Measurements from ENCODE around the gene CHRNA3.
A peak's percentile ranks its signal among the peaks of the same experiment; 100 is the strongest.
"Not testable (repeated sequence)": the region's sequence is repeated elsewhere in the genome, so short reads cannot be mapped to it uniquely, and the experiment has no call there.

CHRNA3 gene

DNA sequence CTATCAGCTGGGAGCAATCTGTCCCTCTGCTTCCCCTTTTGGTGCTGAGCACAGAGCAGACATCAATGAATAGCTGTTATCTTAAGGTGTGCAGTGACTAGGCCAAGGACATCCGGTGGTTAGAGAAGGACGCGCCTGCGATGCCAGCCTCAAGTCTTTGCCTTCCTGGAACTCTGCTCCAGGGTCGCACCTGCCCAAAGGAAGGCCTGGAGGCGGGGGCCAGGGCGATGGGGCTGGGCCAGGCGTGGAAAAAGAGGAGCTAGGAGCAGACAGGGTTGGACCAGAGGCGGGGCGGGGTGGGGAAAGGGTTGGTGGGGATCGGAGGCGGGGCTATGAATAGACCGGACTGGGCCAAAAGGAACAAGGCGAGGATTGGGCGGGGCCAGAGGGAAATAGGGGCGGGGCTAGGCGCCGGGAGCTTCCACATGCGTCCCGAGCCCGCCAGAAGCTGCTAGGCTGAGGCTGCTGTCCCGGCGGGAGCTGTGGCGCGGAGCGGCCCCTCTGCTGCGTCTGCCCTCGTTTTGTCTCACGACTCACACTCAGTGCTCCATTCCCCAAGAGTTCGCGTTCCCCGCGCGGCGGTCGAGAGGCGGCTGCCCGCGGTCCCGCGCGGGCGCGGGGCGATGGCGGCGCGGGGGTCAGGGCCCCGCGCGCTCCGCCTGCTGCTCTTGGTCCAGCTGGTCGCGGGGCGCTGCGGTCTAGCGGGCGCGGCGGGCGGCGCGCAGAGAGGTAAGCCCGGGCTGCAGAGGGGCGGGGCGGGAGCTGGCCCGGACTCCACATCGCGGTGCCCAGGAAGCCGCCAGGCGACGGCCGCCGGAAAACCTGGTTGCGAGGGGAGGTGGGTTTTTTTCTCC lies 55.5 kb downstream of the CHRNA3 start, which contains the start of gene CHRNA5:
Gene CHRNA5 (plus strand): TSS at position 424 of the 854 bp plus-strand sequence. CDS start 200 bp downstream, at position 624.
- peak; percentile 66 for DNase-seq (ENCODE audit: extremely low read depth, low read depth)
- TF ChIP-seq CTCF (IDR thresholded peaks at IDR 0.05; ENCODE audit: low read depth, low read length, missing control alignments) = no peak
- peak within 1 kb of the TSS; percentile 81 for H3K4me3 ChIP-seq (replicated peaks; ENCODE audit: low read depth, low read length)

GRCh38 chr15:78564743-78565096 lies 56.1 kb downstream of the CHRNA3 start:
- peak overlapping the region; percentile 81 for H3K4me3 ChIP-seq (replicated peaks; ENCODE audit: low read depth, low read length)

GRCh38 chr15:78563092-78563491 lies 57.7 kb downstream of the CHRNA3 start:
- DNase-seq (ENCODE audit: extremely low read depth, low read depth) = no peak
- no peak for TF ChIP-seq CTCF (IDR thresholded peaks at IDR 0.05; ENCODE audit: low read depth, low read length, missing control alignments)
- H3K4me3 ChIP-seq (replicated peaks; ENCODE audit: low read depth, low read length) = no peak overlapping the region

More at GRCh38 chr15:78564743-78565096, 56.1 kb downstream of the CHRNA3 start:
- TF ChIP-seq CTCF (IDR thresholded peaks at IDR 0.05; ENCODE audit: low read depth, low read length, missing control alignments) = no peak
- DNase-seq (ENCODE audit: extremely low read depth, low read depth) = no peak

GRCh38 chr15:78561490-78561889 lies 59.3 kb downstream of the CHRNA3 start:
- no peak for TF ChIP-seq CTCF (IDR thresholded peaks at IDR 0.05; ENCODE audit: low read depth, low read length, missing control alignments)
- DNase-seq (ENCODE audit: extremely low read depth, low read depth) = no peak
- H3K4me3 ChIP-seq (replicated peaks; ENCODE audit: low read depth, low read length) = no peak overlapping the region

DNA sequence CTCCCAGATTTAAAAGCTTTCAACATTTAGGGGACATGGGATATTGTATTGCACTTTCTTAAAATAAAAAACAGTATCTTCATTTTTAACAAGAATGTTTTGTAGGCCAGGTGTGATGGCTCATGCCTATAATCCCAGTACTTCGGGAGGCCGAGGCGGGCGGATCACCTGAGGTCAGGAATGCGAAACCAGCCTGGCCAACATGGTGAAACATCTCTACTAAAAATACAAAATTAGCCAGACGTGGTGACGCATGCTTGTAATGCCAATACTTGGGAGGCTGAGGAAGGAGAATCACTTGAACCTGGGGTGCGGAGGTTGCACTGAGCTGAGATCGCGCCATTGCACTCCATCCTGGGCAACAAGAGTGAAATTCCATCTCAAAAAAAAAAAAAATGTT lies 60.6 kb downstream of the CHRNA3 start:
- DNase-seq (ENCODE audit: extremely low read depth, low read depth); H3K4me3 ChIP-seq (replicated peaks; ENCODE audit: low read depth, low read length): not testable (repeated sequence)

GRCh38 chr15:78552597-78552996 lies 68.2 kb downstream of the CHRNA3 start:
- no peak for DNase-seq (ENCODE audit: extremely low read depth, low read depth)
- H3K4me3 ChIP-seq (replicated peaks; ENCODE audit: low read depth, low read length) = no peak overlapping the region
- no peak for TF ChIP-seq CTCF (IDR thresholded peaks at IDR 0.05; ENCODE audit: low read depth, low read length, missing control alignments)

- no peak for DNase-seq (ENCODE audit: extremely low read depth, low read depth)
- H3K4me3 ChIP-seq (replicated peaks; ENCODE audit: low read depth, low read length) = no peak overlapping the region
- TF ChIP-seq CTCF (IDR thresholded peaks at IDR 0.05; ENCODE audit: low read depth, low read length, missing control alignments) = no peak
Measured at GRCh38 chr15:78551902-78552301, 68.9 kb downstream of the CHRNA3 start.
